HEK293 (cell line): ENCODE measurements around the gene PLEKHJ1.

Experiments used
- AEBP2 ChIP-seq: fragments of 450-650 bp; formaldehyde crosslinking; IDR thresholded peaks from 2 replicates; pipeline ENCODE4 v1.5.1; 2016; ENCODE audit warnings: missing biosample characterization, missing genetic modification characterization, borderline replicate concordance
- BCL11A ChIP-seq: fragments of 450-650 bp; formaldehyde crosslinking; IDR thresholded peaks from 2 replicates; pipeline ENCODE4 v1.5.1; 2016; ENCODE audit warnings: low read depth, missing biosample characterization, missing genetic modification characterization
- KLF7 ChIP-seq: fragments of 450-650 bp; formaldehyde crosslinking; IDR thresholded peaks from 2 replicates; pipeline ENCODE4 v1.5.1; 2016; ENCODE audit warnings: missing biosample characterization, missing genetic modification characterization, borderline replicate concordance
- PATZ1 ChIP-seq: fragments of 450-650 bp; formaldehyde crosslinking; IDR thresholded peaks from 2 replicates; pipeline ENCODE4 v1.5.1; 2016; ENCODE audit warnings: missing biosample characterization, missing genetic modification characterization
- PRDM1 ChIP-seq: fragments of 450-650 bp; formaldehyde crosslinking; IDR thresholded peaks from 2 replicates; pipeline ENCODE4; 2016; ENCODE audit warnings: missing biosample characterization, missing genetic modification characterization
- PRDM10 ChIP-seq: fragments of 450-650 bp; formaldehyde crosslinking; IDR thresholded peaks from 2 replicates; pipeline ENCODE4 v1.5.1; 2016; ENCODE audit warnings: missing biosample characterization, missing genetic modification characterization
- RBAK ChIP-seq: fragments of 450-650 bp; formaldehyde crosslinking; IDR thresholded peaks from 2 replicates; pipeline ENCODE4 v1.5.1; 2016; ENCODE audit warnings: missing biosample characterization, missing genetic modification characterization
- REPIN1 ChIP-seq: fragments of 450-650 bp; formaldehyde crosslinking; IDR thresholded peaks from 2 replicates; pipeline ENCODE4 v1.5.1; 2017; ENCODE audit warnings: missing biosample characterization, missing genetic modification characterization, low read depth
- ZBTB20 ChIP-seq: fragments of 450-650 bp; formaldehyde crosslinking; IDR thresholded peaks from 2 replicates; pipeline ENCODE4 v1.5.1; 2016; ENCODE audit warnings: missing biosample characterization, missing genetic modification characterization
- ZBTB8A ChIP-seq: fragments of 450-650 bp; formaldehyde crosslinking; IDR thresholded peaks from 2 replicates; pipeline ENCODE4 v1.5.1; 2016; ENCODE audit warnings: missing biosample characterization, missing genetic modification characterization
- ZFP3 ChIP-seq: fragments of 450-650 bp; formaldehyde crosslinking; IDR thresholded peaks from 2 replicates; pipeline ENCODE4 v1.5.1; 2016; ENCODE audit warnings: low read depth, missing biosample characterization, missing genetic modification characterization
- ZNF112 ChIP-seq: fragments of 450-650 bp; formaldehyde crosslinking; IDR thresholded peaks from 2 replicates; pipeline ENCODE4 v1.5.0; 2017; ENCODE audit warnings: missing biosample characterization, missing genetic modification characterization
- ZNF140 ChIP-seq: fragments of 450-650 bp; formaldehyde crosslinking; IDR thresholded peaks from 2 replicates; pipeline ENCODE4 v1.5.1; 2016; ENCODE audit warnings: missing biosample characterization, missing genetic modification characterization
- ZNF157 ChIP-seq: fragments of 450-650 bp; formaldehyde crosslinking; IDR thresholded peaks from 2 replicates; pipeline ENCODE4 v1.5.1; 2016; ENCODE audit warnings: missing biosample characterization, missing genetic modification characterization
- ZNF18 ChIP-seq: fragments of 450-650 bp; formaldehyde crosslinking; IDR thresholded peaks from 2 replicates; pipeline ENCODE4 v1.5.1; 2016; ENCODE audit warnings: missing biosample characterization, missing genetic modification characterization
- ZNF366 ChIP-seq: fragments of 450-650 bp; formaldehyde crosslinking; conservative IDR thresholded peaks from 2 replicates; pipeline ENCODE4 v1.5.1; 2016; ENCODE audit warnings: missing biosample characterization, missing genetic modification characterization
- ZNF510 ChIP-seq: fragments of 450-650 bp; formaldehyde crosslinking; IDR thresholded peaks from 2 replicates; pipeline ENCODE4 v1.5.1; 2018; ENCODE audit warnings: mild to moderate bottlenecking, missing genetic modification characterization, missing biosample characterization; ENCODE audit not compliant: insufficient replicate concordance
- ZNF645 ChIP-seq: fragments of 450-650 bp; formaldehyde crosslinking; IDR thresholded peaks from 2 replicates; pipeline ENCODE4; 2016; ENCODE audit warnings: missing biosample characterization, missing genetic modification characterization
- ZNF692 ChIP-seq: fragments of 450-650 bp; formaldehyde crosslinking; IDR thresholded peaks from 2 replicates; pipeline ENCODE4 v1.5.1; 2016; ENCODE audit warnings: missing biosample characterization, missing genetic modification characterization
- ZNF792 ChIP-seq: fragments of 450-650 bp; formaldehyde crosslinking; IDR thresholded peaks from 2 replicates; pipeline ENCODE4 v1.5.1; 2016; ENCODE audit warnings: missing biosample characterization, missing genetic modification characterization
- ZSCAN30 ChIP-seq: fragments of 450-650 bp; IDR thresholded peaks from 2 replicates; pipeline ENCODE4 v1.5.1; 2018; ENCODE audit warnings: missing biosample characterization, mild to moderate bottlenecking, missing genetic modification characterization, moderate library complexity
- TF ChIP-seq, protein P1 (sequence below): IDR thresholded peaks from 2 replicates; pipeline ENCODE4 v1.6.1; 2011; ENCODE audit warnings: mild to moderate bottlenecking, low read depth, low read length, borderline replicate concordance
- TF ChIP-seq, protein P2 (sequence below): fragments of 450-650 bp; formaldehyde crosslinking; IDR thresholded peaks from 2 replicates; pipeline ENCODE4 v1.5.1; 2017; ENCODE audit warnings: missing biosample characterization, missing genetic modification characterization

Gene PLEKHJ1

DNA sequence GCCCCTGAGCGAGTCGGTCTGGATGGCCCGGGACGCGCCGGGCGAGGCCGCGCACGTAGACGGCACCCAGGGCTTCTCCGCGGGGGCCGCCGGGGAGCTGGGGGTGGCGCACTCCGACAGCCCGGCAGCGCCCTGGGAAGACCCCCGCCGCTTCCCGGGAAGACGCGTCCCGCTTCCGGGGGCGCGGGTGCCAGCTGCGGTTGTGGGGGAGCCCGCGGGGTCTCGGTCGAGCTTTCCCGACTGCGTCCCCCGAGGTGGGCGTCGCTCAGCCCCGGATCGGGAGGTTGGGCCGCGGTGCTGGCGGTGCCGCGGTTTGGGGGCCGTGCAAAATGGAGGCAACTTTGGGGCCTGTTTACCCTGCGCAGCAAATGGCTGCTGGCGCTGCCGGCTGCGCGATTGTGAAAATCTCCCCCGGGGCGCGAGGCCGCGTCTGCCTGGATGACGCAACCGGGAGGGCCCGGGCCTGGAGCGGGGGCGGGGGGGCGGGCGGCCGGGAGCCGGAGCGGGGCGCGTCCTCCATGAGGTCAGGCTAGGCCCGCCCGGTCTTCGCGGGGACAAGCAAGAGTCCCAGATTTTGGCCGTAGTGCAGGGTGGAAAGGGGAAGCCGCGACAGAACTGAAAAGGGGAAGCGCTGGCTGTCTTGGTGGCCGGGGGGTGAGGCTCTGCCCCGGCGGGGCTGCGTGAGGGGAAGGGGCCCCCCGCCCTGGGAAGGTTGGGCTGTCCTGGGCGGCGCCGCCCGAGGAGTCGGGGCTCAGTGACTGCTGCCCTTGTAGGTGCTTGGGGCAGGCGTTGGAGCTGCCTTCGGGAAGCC is 34.5 kb upstream of the PLEKHJ1 start (continued):
- TF ChIP-seq ZNF645 (no peak), ZBTB20 (peak; percentile 42; the same call in 1 of the 2 replicates), REPIN1 (no peak), ZNF792 (tag by site-specific recombination) (no peak), PRDM1 (tag by site-specific recombination) (no peak), RBAK (tag by site-specific recombination) (no peak), ZNF366 (no peak), ZBTB8A (tag by site-specific recombination) (0 out of 2 replicates have a peak, but pooled peaks have one; percentile 33), ZNF510 (no peak), PATZ1 (tag by site-specific recombination) (peak; percentile 87), ZNF112 (tag by site-specific recombination) (no peak), AEBP2 (no peak), PRDM10 (tag by site-specific recombination) (peak; percentile 61; the same call in 1 of the 2 replicates), ZFP3 (tag by site-specific recombination) (no peak), ZNF157 (tag by site-specific recombination) (no peak), ZNF18 (tag by site-specific recombination) (no peak), BCL11A (tag by site-specific recombination) (peak; percentile 71), KLF7 (tag by site-specific recombination) (peak; percentile 26; the same call in 1 of the 2 replicates), ZNF692 (peak; percentile 88), ZNF140 (tag by site-specific recombination) (no peak), ZSCAN30 (0 out of 2 replicates have a peak, but pooled peaks have one; percentile 19)
- TF ChIP-seq, protein P1, sequence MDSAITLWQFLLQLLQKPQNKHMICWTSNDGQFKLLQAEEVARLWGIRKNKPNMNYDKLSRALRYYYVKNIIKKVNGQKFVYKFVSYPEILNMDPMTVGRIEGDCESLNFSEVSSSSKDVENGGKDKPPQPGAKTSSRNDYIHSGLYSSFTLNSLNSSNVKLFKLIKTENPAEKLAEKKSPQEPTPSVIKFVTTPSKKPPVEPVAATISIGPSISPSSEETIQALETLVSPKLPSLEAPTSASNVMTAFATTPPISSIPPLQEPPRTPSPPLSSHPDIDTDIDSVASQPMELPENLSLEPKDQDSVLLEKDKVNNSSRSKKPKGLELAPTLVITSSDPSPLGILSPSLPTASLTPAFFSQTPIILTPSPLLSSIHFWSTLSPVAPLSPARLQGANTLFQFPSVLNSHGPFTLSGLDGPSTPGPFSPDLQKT: no peak
- TF ChIP-seq, protein P2, sequence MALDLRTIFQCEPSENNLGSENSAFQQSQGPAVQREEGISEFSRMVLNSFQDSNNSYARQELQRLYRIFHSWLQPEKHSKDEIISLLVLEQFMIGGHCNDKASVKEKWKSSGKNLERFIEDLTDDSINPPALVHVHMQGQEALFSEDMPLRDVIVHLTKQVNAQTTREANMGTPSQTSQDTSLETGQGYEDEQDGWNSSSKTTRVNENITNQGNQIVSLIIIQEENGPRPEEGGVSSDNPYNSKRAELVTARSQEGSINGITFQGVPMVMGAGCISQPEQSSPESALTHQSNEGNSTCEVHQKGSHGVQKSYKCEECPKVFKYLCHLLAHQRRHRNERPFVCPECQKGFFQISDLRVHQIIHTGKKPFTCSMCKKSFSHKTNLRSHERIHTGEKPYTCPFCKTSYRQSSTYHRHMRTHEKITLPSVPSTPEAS: no peak
